Ishikawa (cell line): ENCODE measurements around the gene SRP9.

ENCODE experiments used
- CEBPB ChIP-seq: IDR thresholded peaks from 2 replicates; pipeline ENCODE4 v1.6.1; 2012
- CREB1 ChIP-seq: IDR thresholded peaks from 2 replicates; pipeline ENCODE4 v1.6.1; 2012; ENCODE audit warnings: low read depth
- EGR1 ChIP-seq: IDR thresholded peaks from 2 replicates; pipeline ENCODE4 v1.6.1; 2012
- EP300 ChIP-seq: IDR thresholded peaks from 2 replicates; pipeline ENCODE4 v1.6.1; 2012; ENCODE audit warnings: borderline replicate concordance
- FOXM1 ChIP-seq: IDR thresholded peaks from 2 replicates; pipeline ENCODE4 v1.6.1; 2012; ENCODE audit warnings: low read depth, borderline replicate concordance
- MAX ChIP-seq: IDR thresholded peaks from 2 replicates; pipeline ENCODE4 v1.6.1; 2012
- NFIC ChIP-seq: IDR thresholded peaks from 2 replicates; pipeline ENCODE4 v1.6.1; 2012
- RAD21 ChIP-seq: IDR thresholded peaks from 2 replicates; pipeline ENCODE4 v1.6.1; 2012; ENCODE audit warnings: low read depth
- TAF1 ChIP-seq: IDR thresholded peaks from 2 replicates; pipeline ENCODE4 v1.6.1; 2012; ENCODE audit warnings: low read depth, mild to moderate bottlenecking
- TCF12 ChIP-seq: IDR thresholded peaks from 2 replicates; pipeline ENCODE4 v1.6.1; 2012; ENCODE audit warnings: low read depth
- TEAD4 ChIP-seq: IDR thresholded peaks from 2 replicates; pipeline ENCODE4 v1.6.1; 2012
- YY1 ChIP-seq: IDR thresholded peaks from 2 replicates; pipeline ENCODE4 v1.6.1; 2012; ENCODE audit warnings: low read depth
- ZBTB7A ChIP-seq: IDR thresholded peaks from 2 replicates; pipeline ENCODE4 v1.6.1; 2012; ENCODE audit warnings: low read depth
- TF ChIP-seq, protein P1 (sequence below): IDR thresholded peaks from 2 replicates; pipeline ENCODE4 v1.6.1; 2012; ENCODE audit warnings: low read depth, mild to moderate bottlenecking
- TF ChIP-seq, protein P2 (sequence below): IDR thresholded peaks from 2 replicates; pipeline ENCODE4 v1.6.1; 2012

SRP9 gene

DNA sequence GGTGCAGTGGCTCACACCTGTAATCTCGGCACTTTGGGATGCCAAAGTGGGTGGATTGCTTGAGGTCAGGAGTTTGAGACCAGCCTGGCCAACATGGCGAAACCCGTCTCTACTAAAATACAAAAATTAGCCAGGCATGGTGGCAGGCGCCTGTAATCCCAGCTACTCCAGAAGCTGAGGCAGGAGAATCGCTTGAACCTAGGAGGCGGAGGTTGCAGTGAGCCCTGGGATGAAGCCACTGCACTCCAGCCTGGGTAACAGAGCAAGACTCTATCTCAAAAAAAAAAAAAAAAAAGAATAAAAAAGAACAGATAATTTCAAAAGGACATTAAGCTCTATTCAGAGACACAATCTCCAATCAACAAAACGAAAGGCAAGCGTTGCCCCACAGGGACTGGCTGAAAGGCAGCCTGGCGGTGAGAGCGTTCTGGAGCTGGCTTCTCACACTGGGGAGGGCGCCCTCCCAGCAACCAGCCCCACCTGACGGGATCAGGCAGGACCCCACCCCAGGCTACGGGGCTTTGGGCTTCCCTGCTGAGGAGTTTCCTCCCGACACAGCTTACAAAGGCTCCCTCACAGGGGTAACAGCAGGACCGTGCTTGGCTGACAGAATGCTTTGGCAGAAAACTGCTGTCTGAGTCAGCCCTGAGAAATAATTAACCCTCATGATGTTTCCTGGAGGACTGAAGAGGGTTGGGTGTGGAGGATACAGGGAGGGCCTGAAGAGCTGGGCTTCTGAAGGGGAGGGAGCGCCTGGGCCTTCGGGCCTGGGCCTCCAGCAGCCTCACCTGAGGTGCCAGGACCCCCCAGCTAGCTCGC, 31.1 kb upstream of the SRP9 start:
- TF ChIP-seq TEAD4, result peak; percentile 79
- TF ChIP-seq FOXM1, result peak; percentile 85
- peak; percentile 94 for TF ChIP-seq ZBTB7A
- TF ChIP-seq NFIC, result peak; percentile 97
- peak; percentile 95 for TF ChIP-seq TCF12
- peak; percentile 31 for TF ChIP-seq CEBPB
- 0 out of 2 replicates have a peak, but pooled peaks have one; percentile 49 for TF ChIP-seq YY1
- TF ChIP-seq TAF1, result no peak
- peak; percentile 95 for TF ChIP-seq EP300
- TF ChIP-seq, protein P1, sequence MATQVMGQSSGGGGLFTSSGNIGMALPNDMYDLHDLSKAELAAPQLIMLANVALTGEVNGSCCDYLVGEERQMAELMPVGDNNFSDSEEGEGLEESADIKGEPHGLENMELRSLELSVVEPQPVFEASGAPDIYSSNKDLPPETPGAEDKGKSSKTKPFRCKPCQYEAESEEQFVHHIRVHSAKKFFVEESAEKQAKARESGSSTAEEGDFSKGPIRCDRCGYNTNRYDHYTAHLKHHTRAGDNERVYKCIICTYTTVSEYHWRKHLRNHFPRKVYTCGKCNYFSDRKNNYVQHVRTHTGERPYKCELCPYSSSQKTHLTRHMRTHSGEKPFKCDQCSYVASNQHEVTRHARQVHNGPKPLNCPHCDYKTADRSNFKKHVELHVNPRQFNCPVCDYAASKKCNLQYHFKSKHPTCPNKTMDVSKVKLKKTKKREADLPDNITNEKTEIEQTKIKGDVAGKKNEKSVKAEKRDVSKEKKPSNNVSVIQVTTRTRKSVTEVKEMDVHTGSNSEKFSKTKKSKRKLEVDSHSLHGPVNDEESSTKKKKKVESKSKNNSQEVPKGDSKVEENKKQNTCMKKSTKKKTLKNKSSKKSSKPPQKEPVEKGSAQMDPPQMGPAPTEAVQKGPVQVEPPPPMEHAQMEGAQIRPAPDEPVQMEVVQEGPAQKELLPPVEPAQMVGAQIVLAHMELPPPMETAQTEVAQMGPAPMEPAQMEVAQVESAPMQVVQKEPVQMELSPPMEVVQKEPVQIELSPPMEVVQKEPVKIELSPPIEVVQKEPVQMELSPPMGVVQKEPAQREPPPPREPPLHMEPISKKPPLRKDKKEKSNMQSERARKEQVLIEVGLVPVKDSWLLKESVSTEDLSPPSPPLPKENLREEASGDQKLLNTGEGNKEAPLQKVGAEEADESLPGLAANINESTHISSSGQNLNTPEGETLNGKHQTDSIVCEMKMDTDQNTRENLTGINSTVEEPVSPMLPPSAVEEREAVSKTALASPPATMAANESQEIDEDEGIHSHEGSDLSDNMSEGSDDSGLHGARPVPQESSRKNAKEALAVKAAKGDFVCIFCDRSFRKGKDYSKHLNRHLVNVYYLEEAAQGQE, result no peak
- no peak for TF ChIP-seq RAD21

DNA sequence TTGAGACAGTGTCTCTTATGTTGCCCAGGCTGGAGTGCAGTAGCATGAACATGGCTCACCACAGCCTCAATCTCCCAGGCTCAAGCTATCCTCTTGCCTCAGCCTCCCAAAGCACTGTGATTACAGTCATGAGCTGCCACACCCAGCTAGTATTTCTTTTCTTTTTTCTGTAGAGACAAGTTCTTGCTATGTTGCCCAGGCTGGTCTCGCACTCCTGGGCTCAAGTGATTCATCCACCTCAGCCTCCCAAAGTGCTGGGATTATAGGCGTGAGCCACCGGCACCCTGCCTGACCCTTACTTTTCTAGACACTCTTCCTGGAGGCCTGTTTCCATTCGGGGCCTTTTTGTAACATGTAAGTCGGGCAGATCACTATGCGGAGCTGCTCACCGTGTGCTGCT, 30.1 kb upstream of the SRP9 start:
- TF ChIP-seq EP300, result peak; percentile 24; the same call in 1 of the 2 replicates
- no peak for TF ChIP-seq FOXM1

GRCh38 chr1:225748529-225748928, 29.1 kb upstream of the SRP9 start:
- TF ChIP-seq TCF12 (no peak), TAF1 (no peak), FOXM1 (no peak), MAX (no peak), TEAD4 (no peak), ZBTB7A (no peak), RAD21 (no peak), EGR1 (no peak), CEBPB (no peak), EP300 (no peak), CREB1 (no peak), NFIC (no peak), YY1 (no peak)
- TF ChIP-seq, protein P1, result no peak
- TF ChIP-seq, protein P2, sequence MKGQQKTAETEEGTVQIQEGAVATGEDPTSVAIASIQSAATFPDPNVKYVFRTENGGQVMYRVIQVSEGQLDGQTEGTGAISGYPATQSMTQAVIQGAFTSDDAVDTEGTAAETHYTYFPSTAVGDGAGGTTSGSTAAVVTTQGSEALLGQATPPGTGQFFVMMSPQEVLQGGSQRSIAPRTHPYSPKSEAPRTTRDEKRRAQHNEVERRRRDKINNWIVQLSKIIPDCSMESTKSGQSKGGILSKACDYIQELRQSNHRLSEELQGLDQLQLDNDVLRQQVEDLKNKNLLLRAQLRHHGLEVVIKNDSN, result no peak

DNA sequence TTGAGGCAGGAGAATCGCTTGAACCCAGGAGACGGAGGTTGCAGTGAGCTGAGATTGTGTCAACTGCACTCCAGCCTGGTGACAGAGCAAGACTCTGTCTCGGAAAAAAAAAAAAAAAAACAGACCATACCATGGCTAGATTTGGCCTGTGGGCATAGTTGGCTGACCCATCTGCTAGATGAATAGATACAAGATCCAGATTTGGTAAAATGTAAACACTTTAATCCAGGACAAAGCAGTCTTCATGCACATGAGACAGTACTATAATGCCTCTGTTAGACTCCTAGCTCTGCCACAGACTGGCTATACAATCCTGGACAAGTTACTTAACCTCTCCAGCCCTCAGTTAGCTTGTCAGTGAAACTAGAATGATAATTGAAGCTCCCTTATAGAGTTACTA, 27.9 kb upstream of the SRP9 start:
- TF ChIP-seq ZBTB7A, result no peak
- no peak for TF ChIP-seq EP300
- no peak for TF ChIP-seq EGR1
- no peak for TF ChIP-seq NFIC
- TF ChIP-seq CREB1, result no peak
- no peak for TF ChIP-seq FOXM1
- TF ChIP-seq, protein P1, result no peak
- no peak for TF ChIP-seq TAF1
- no peak for TF ChIP-seq CEBPB
- no peak for TF ChIP-seq MAX
- no peak for TF ChIP-seq YY1
- TF ChIP-seq, protein P2, result no peak
- TF ChIP-seq RAD21, result no peak
- TF ChIP-seq TEAD4, result no peak
- TF ChIP-seq TCF12, result no peak
